Astrocyte (in vitro differentiated cells and primary cell): ENCODE results near the gene PCBP1. TPM values are rescaled to one million over a fixed set of nuclear protein-coding genes. Genes with fewer than 3 reads are reported as not detected.

Experiments
- DNase-seq: peaks from one replicate; pipeline ENCODE4 v3.0.0-alpha.2; 2010; ENCODE audit warnings: low read depth
- FAIRE-seq: peaks from 2 replicates; lab custom pipeline; 2011; peaks lifted over from hg19 to GRCh38; lab: Jason Lieb, UNC
- H2AFZ ChIP-seq: 2 replicates; pipeline ENCODE4 v1.6.0; 2012; ENCODE audit warnings: low read depth, low read length, inconsistent platforms
- H3K27ac ChIP-seq: 2 replicates; pipeline ENCODE4 v1.5.1; 2011; ENCODE audit warnings: low read depth, low read length, inconsistent platforms
- H3K27me3 ChIP-seq: 2 replicates; pipeline ENCODE4 v1.6.0; 2011; ENCODE audit warnings: low read length, inconsistent platforms; ENCODE audit not compliant: insufficient read depth
- H3K36me3 ChIP-seq: 2 replicates; pipeline ENCODE4 v1.5.1; 2011; ENCODE audit warnings: low read length, inconsistent platforms; ENCODE audit not compliant: insufficient read depth
- H3K4me1 ChIP-seq: 2 replicates; pipeline ENCODE4 v1.5.1; 2011; ENCODE audit warnings: low read length, inconsistent platforms; ENCODE audit not compliant: insufficient read depth
- H3K4me2 ChIP-seq: 2 replicates; pipeline ENCODE4 v1.6.0; 2012; ENCODE audit warnings: low read length, inconsistent platforms
- H3K4me3 ChIP-seq: 2 replicates; pipeline ENCODE4 v1.5.1; 2011; ENCODE audit warnings: low read depth, mild to moderate bottlenecking, low read length, inconsistent platforms; ENCODE audit not compliant: insufficient read depth
- H3K79me2 ChIP-seq: 2 replicates; pipeline ENCODE4 v1.6.0; 2012; ENCODE audit warnings: mild to moderate bottlenecking, low read length, inconsistent platforms; ENCODE audit not compliant: insufficient read depth
- H3K9ac ChIP-seq: 2 replicates; pipeline ENCODE4 v1.6.0; 2012; ENCODE audit warnings: mild to moderate bottlenecking, low read length, inconsistent platforms
- H3K9me3 ChIP-seq: 2 replicates; pipeline ENCODE4 v1.5.1; 2012; ENCODE audit warnings: low read depth, mild to moderate bottlenecking, low read length, inconsistent platforms; ENCODE audit not compliant: insufficient read depth
- H4K20me1 ChIP-seq: 2 replicates; pipeline ENCODE4 v1.6.0; 2012; ENCODE audit warnings: low read length, inconsistent platforms; ENCODE audit not compliant: insufficient read depth
- H3K27ac Mint-ChIP-seq: one replicate; pipeline ENCODE4 v1.8.0; 2021; ENCODE audit warnings: mild to moderate bottlenecking, mixed read lengths; ENCODE audit not compliant: unreplicated experiment
- H3K27me3 Mint-ChIP-seq: one replicate; pipeline ENCODE4 v1.8.0; 2021; ENCODE audit warnings: low read depth, mixed read lengths; ENCODE audit not compliant: unreplicated experiment
- H3K36me3 Mint-ChIP-seq: one replicate; pipeline ENCODE4 v1.8.0; 2021; ENCODE audit warnings: low read depth, mixed read lengths; ENCODE audit not compliant: unreplicated experiment
- H3K4me1 Mint-ChIP-seq: one replicate; pipeline ENCODE4 v1.8.0; 2021; ENCODE audit warnings: low read depth, mixed read lengths; ENCODE audit not compliant: unreplicated experiment
- H3K4me3 Mint-ChIP-seq: one replicate; pipeline ENCODE4 v1.8.0; 2021; ENCODE audit warnings: mild to moderate bottlenecking, moderate library complexity, mixed read lengths; ENCODE audit not compliant: unreplicated experiment
- H3K9me3 Mint-ChIP-seq: one replicate; pipeline ENCODE4 v1.8.0; 2021; ENCODE audit warnings: mild to moderate bottlenecking, mixed read lengths; ENCODE audit not compliant: unreplicated experiment
- EZH2 ChIP-seq: IDR thresholded peaks from 2 replicates; pipeline ENCODE4 v1.6.1; 2012; ENCODE audit warnings: mild to moderate bottlenecking, low read length, inconsistent platforms; ENCODE audit not compliant: insufficient read depth
- total RNA-seq: library from RNA; stranded (reverse); gene quantifications from 2 replicates; pipeline ENCODE4 v1.2.1, GENCODE V29; 2021
- TF ChIP-seq, protein P1 (sequence below): IDR thresholded peaks from 2 replicates; pipeline ENCODE4 v1.5.1; 2011; ENCODE audit warnings: low read depth, mild to moderate bottlenecking, inconsistent platforms, low read length, moderate library complexity; ENCODE audit not compliant: insufficient read depth

The PCBP1 gene
- total RNA-seq, 1 donor from 2014 or later = 205 TPM

DNA sequence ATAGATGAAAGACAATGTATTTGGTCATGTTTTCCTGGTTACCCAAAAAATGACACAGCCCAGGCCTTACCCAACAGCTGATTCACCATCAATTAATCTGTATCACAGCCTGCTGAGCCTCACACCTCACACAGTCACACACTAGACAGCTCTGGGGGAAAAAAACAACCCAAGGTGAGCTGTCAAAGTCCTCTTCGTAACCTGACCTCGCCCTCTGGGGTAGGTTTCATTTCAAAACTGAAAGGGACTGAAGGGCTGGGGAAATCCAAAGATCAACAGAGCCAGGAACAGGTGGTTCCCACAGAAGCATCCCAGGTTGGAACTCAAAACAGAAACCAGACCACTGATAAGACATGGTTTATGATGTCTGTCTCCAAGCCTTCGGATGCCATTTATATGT is 18.2 kb upstream of the PCBP1 start:
- Histone ChIP-seq H3K4me1 (peaks cover 7% of the 10 kb centered on the region), H3K4me3 (no peak overlapping the region), H2AFZ (no peak overlapping the region), H3K27ac (no peak overlapping the region), H3K4me2 (no peak overlapping the region), H3K27me3 (no peaks in the 10 kb centered on the region), H3K9me3 (no peaks in the 10 kb centered on the region), H4K20me1 (no peaks in the 10 kb centered on the region), H3K79me2 (no peaks in the 10 kb centered on the region), H3K9ac (peak overlapping the region; percentile 33), H3K36me3 (peaks cover under 1% of the 10 kb centered on the region)
- H3K27me3 Mint-ChIP-seq = no peaks in the 10 kb centered on the region
- peaks cover 7% of the 10 kb centered on the region for H3K4me1 Mint-ChIP-seq
- no peaks in the 10 kb centered on the region for H3K9me3 Mint-ChIP-seq
- peaks cover 5% of the 10 kb centered on the region for H3K36me3 Mint-ChIP-seq
- no peak for FAIRE-seq
- DNase-seq = peak; percentile 34
- H3K27ac Mint-ChIP-seq = no peak overlapping the region
- no peak overlapping the region for H3K4me3 Mint-ChIP-seq
- TF ChIP-seq EZH2 = no peak
- TF ChIP-seq, protein P1, sequence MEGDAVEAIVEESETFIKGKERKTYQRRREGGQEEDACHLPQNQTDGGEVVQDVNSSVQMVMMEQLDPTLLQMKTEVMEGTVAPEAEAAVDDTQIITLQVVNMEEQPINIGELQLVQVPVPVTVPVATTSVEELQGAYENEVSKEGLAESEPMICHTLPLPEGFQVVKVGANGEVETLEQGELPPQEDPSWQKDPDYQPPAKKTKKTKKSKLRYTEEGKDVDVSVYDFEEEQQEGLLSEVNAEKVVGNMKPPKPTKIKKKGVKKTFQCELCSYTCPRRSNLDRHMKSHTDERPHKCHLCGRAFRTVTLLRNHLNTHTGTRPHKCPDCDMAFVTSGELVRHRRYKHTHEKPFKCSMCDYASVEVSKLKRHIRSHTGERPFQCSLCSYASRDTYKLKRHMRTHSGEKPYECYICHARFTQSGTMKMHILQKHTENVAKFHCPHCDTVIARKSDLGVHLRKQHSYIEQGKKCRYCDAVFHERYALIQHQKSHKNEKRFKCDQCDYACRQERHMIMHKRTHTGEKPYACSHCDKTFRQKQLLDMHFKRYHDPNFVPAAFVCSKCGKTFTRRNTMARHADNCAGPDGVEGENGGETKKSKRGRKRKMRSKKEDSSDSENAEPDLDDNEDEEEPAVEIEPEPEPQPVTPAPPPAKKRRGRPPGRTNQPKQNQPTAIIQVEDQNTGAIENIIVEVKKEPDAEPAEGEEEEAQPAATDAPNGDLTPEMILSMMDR = no peak

DNA sequence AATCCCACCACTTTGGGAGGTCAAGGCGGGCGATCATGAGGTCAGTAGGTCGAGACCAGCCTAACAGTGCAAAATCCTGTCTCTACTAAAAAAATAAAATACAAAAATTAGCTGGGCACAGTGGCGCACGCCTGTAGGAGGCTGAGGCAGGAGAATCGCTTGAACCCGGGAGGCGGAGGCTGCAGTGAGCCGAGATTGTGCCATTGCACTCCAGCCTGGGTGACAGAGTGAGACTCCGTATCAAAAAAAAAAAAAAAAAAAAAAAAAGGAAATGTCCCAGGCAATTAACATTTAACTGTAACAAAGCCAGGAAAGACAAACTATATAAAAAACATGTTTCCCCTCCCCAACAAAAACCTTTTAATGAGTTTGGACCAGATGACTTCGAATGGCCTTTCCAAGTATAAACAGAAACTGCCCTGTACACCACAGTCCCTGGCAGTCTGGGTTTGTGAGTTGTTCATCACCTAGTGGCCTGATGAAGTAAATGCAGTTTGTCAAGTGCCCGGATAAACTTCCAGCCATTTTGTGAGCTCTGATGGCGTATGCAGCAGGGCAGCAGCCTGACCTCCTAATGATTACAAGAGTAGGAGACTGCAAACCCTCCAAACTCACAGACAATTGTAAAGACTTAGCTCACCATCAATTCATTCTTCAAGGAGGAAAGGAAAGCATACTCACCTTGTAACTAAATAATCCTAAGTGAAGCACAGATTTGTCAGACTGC is 16.6 kb upstream of the PCBP1 start:
- Histone ChIP-seq H3K4me1 (peaks cover 7% of the 10 kb centered on the region), H3K4me3 (no peak overlapping the region), H3K9me3 (no peaks in the 10 kb centered on the region), H3K27me3 (no peaks in the 10 kb centered on the region), H4K20me1 (no peaks in the 10 kb centered on the region), H3K27ac (peak overlapping the region; percentile 19), H3K79me2 (no peaks in the 10 kb centered on the region), H3K4me2 (peak overlapping the region; percentile 31), H2AFZ (peak overlapping the region; percentile 85), H3K9ac (peak overlapping the region; percentile 46), H3K36me3 (peaks cover 3% of the 10 kb centered on the region)
- Mint-ChIP-seq H3K27ac (peak overlapping the region; percentile 83), H3K36me3 (peaks cover 5% of the 10 kb centered on the region), H3K4me1 (peaks cover 7% of the 10 kb centered on the region), H3K4me3 (no peak overlapping the region), H3K9me3 (no peaks in the 10 kb centered on the region), H3K27me3 (no peaks in the 10 kb centered on the region)
- peak; percentile 81 for DNase-seq
- FAIRE-seq = no peak
- no peak for TF ChIP-seq EZH2
- TF ChIP-seq, protein P1 = peak; percentile 89

DNA sequence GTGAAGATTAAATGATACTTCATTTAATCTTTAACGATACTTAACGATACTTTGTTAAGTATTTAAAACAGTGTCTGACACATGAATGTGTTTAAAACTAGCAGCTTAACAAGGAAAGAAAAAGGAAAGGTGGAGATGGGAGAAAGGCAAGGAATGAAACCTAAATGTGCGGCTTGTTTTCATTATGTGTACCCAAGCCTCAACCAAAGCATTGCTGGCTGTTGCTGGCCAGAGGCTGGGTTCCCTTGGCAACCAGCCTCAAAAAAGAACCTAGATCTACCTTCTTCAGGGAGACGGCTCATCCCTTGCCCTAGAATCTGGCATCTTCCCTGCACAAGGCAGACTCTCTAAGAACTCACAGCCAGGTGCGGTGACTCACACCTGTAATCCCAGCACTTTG is 13.8 kb upstream of the PCBP1 start:
- no peaks in the 10 kb centered on the region for H3K79me2 ChIP-seq
- no peak for DNase-seq
- H3K9me3 Mint-ChIP-seq = no peaks in the 10 kb centered on the region
- no peak overlapping the region for H3K9ac ChIP-seq
- H3K4me1 ChIP-seq = peaks cover 7% of the 10 kb centered on the region
- H3K27ac ChIP-seq = no peak overlapping the region
- no peaks in the 10 kb centered on the region for H3K27me3 Mint-ChIP-seq
- no peak overlapping the region for H3K4me2 ChIP-seq
- H3K36me3 ChIP-seq = peaks cover 5% of the 10 kb centered on the region
- no peak for TF ChIP-seq EZH2
- TF ChIP-seq, protein P1 = no peak
- H2AFZ ChIP-seq = no peak overlapping the region
- no peak for FAIRE-seq
- H3K4me3 ChIP-seq = no peak overlapping the region
- peaks cover 2% of the 10 kb centered on the region for H3K36me3 Mint-ChIP-seq
- H3K4me3 Mint-ChIP-seq = no peak overlapping the region
- no peaks in the 10 kb centered on the region for H3K27me3 ChIP-seq
- peaks cover 7% of the 10 kb centered on the region for H3K4me1 Mint-ChIP-seq
- H3K9me3 ChIP-seq = no peaks in the 10 kb centered on the region
- no peaks in the 10 kb centered on the region for H4K20me1 ChIP-seq
- H3K27ac Mint-ChIP-seq = no peak overlapping the region
